Measurements from ENCODE around the gene FAM43A.

Gene FAM43A

DNA sequence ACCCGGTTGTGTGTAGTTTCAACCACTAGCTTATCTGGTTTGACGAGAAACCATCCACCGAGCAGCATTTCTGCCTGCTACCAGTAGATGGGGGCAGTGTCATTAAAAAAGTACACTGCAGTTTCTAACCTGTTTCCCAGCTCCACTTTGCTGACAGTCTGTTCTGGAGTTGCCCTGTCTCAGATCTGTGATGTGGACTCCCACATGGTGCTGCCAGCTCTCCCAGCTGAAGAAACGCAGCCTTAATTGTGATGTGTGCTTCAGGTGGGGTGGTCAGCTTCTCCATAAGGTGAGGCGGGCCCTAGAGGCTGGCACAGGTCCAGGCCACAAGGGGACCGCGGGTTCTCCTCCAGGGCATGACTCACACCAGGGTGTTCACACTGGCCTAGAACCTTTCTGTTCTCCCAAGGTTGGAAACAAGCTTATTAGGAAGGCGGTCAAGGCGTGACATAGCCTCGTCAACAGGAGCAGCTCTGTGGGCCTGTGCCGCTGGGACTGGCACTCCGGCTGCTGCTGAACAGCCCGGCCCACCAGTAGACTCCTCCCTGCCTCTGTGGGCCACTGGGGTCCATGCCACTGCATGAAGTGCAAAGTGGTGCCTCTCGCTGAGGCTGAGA, 2.9 kb upstream of the FAM43A start:
- Histone ChIP-seq H3K4me3 (ENCODE audit: low read length, poor library complexity, severe bottlenecking) (no peak overlapping the region), H3K27me3 (ENCODE audit: insufficient read depth, low read length, poor library complexity, severe bottlenecking) (no peaks in the 10 kb centered on the region), H3F3A (ENCODE audit: low read depth) (no peaks in the 10 kb centered on the region), H3K9me2 (replicated peaks; ENCODE audit: low read depth, low read length) (no peaks in the 10 kb centered on the region), H3K4me2 (ENCODE audit: low read depth, low read length, poor library complexity, severe bottlenecking) (peak overlapping the region; percentile 61), H4K20me1 (ENCODE audit: insufficient read depth, low read length, poor library complexity, severe bottlenecking) (no peaks in the 10 kb centered on the region), H3K9ac (ENCODE audit: low read depth, low read length, poor library complexity, severe bottlenecking) (peak overlapping the region; percentile 42), H3K4me1 (ENCODE audit: insufficient read depth, low read length, poor library complexity, severe bottlenecking) (peaks cover 16% of the 10 kb centered on the region), H2AFZ (ENCODE audit: low read length) (peak overlapping the region; percentile 83), H3K9me3 (ENCODE audit: insufficient read depth, low read depth, low read length) (no peaks in the 10 kb centered on the region), H3K36me3 (ENCODE audit: insufficient read depth, low read length) (no peaks in the 10 kb centered on the region), H3K79me2 (ENCODE audit: insufficient read depth, low read length) (no peaks in the 10 kb centered on the region)
- no peak for TF ChIP-seq EZH2phosphoT487 (IDR thresholded peaks at IDR 0.05; ENCODE audit: borderline replicate concordance)
- TF ChIP-seq, protein P1, sequence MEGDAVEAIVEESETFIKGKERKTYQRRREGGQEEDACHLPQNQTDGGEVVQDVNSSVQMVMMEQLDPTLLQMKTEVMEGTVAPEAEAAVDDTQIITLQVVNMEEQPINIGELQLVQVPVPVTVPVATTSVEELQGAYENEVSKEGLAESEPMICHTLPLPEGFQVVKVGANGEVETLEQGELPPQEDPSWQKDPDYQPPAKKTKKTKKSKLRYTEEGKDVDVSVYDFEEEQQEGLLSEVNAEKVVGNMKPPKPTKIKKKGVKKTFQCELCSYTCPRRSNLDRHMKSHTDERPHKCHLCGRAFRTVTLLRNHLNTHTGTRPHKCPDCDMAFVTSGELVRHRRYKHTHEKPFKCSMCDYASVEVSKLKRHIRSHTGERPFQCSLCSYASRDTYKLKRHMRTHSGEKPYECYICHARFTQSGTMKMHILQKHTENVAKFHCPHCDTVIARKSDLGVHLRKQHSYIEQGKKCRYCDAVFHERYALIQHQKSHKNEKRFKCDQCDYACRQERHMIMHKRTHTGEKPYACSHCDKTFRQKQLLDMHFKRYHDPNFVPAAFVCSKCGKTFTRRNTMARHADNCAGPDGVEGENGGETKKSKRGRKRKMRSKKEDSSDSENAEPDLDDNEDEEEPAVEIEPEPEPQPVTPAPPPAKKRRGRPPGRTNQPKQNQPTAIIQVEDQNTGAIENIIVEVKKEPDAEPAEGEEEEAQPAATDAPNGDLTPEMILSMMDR (conservative IDR thresholded peaks at IDR 0.05; ENCODE audit: low read length), result peak; percentile 98

DNA sequence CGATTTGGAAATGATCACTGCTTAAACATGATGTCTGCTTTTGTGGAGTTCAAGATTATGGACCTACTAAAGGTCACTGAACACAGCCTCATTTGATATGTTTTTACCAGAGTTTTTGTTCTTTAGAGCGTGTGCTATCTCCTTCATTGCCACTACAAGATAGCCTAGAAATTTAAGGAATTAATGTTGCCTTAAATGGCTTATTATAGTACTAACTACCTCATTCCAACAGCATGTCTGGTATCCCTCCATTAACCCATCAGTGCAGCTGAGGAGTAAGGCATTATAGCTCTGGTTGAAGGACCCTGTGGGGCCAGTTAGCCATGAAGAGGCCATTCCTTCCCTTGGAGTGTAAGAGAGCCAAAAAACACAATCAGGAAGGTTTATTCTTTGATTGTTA, 2.3 kb upstream of the FAM43A start:
- no peaks in the 10 kb centered on the region for H3K27me3 ChIP-seq (ENCODE audit: insufficient read depth, low read length, poor library complexity, severe bottlenecking)
- no peak for TF ChIP-seq EZH2phosphoT487 (IDR thresholded peaks at IDR 0.05; ENCODE audit: borderline replicate concordance)
- TF ChIP-seq, protein P1 (conservative IDR thresholded peaks at IDR 0.05; ENCODE audit: low read length), result no peak
- peak overlapping the region; percentile 38 for H3K4me2 ChIP-seq (ENCODE audit: low read depth, low read length, poor library complexity, severe bottlenecking)

DNA sequence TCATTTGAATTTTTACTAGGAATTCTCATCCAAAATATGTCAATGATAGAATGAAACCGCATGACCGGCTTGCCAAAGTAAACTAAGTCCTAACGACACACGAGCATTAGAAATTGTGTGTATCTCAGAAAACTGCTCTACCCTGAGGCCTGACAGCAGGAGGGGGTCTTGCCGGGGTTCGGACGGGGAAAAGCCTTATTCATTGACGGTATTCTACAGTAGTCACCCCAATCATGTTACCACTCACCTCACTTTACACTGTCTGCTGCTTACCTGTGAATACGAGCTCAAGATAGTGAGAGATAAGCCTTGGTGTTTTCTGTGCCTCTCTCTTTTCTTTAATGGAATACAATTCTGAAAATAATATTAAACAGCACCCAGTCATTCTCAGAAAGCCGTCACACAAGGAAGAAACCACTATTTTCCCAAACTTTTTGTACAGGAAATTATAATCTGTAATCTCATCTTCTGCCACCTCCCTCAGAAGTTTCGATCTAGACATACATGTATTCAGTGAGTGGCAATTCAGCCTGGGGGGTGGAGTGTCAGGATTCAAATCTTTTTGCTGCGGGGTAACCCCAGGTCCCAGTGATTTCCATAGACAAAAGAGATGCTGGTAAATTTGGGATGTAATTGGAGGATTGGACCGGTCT, 492 bp upstream of the FAM43A start:
- no peak overlapping the region for H3K4me3 ChIP-seq (ENCODE audit: low read length, poor library complexity, severe bottlenecking)
- H3F3A ChIP-seq (ENCODE audit: low read depth), result no peaks in the 10 kb centered on the region
- no peak overlapping the region for H3K4me2 ChIP-seq (ENCODE audit: low read depth, low read length, poor library complexity, severe bottlenecking)
- no peaks in the 10 kb centered on the region for H3K27me3 ChIP-seq (ENCODE audit: insufficient read depth, low read length, poor library complexity, severe bottlenecking)
- no peaks in the 10 kb centered on the region for H3K36me3 ChIP-seq (ENCODE audit: insufficient read depth, low read length)
- no peaks in the 10 kb centered on the region for H4K20me1 ChIP-seq (ENCODE audit: insufficient read depth, low read length, poor library complexity, severe bottlenecking)
- H3K9ac ChIP-seq (ENCODE audit: low read depth, low read length, poor library complexity, severe bottlenecking), result no peak overlapping the region
- H3K4me1 ChIP-seq (ENCODE audit: insufficient read depth, low read length, poor library complexity, severe bottlenecking), result peaks cover 36% of the 10 kb centered on the region
- no peaks in the 10 kb centered on the region for H3K9me2 ChIP-seq (replicated peaks; ENCODE audit: low read depth, low read length)
- TF ChIP-seq EZH2phosphoT487 (IDR thresholded peaks at IDR 0.05; ENCODE audit: borderline replicate concordance), result no peak
- TF ChIP-seq, protein P1 (conservative IDR thresholded peaks at IDR 0.05; ENCODE audit: low read length), result no peak
- no peaks in the 10 kb centered on the region for H3K79me2 ChIP-seq (ENCODE audit: insufficient read depth, low read length)
- no peak overlapping the region for H2AFZ ChIP-seq (ENCODE audit: low read length)
- H3K9me3 ChIP-seq (ENCODE audit: insufficient read depth, low read depth, low read length), result no peaks in the 10 kb centered on the region

More for the DNA sequence above, 2.3 kb upstream of the FAM43A start:
- Histone ChIP-seq H2AFZ (ENCODE audit: low read length) (peak overlapping the region; percentile 57), H3K4me1 (ENCODE audit: insufficient read depth, low read length, poor library complexity, severe bottlenecking) (peaks cover 21% of the 10 kb centered on the region), H3K9me3 (ENCODE audit: insufficient read depth, low read depth, low read length) (no peaks in the 10 kb centered on the region), H3K4me3 (ENCODE audit: low read length, poor library complexity, severe bottlenecking) (no peak overlapping the region), H3K9me2 (replicated peaks; ENCODE audit: low read depth, low read length) (no peaks in the 10 kb centered on the region), H3F3A (ENCODE audit: low read depth) (no peaks in the 10 kb centered on the region), H4K20me1 (ENCODE audit: insufficient read depth, low read length, poor library complexity, severe bottlenecking) (no peaks in the 10 kb centered on the region), H3K36me3 (ENCODE audit: insufficient read depth, low read length) (no peaks in the 10 kb centered on the region), H3K79me2 (ENCODE audit: insufficient read depth, low read length) (no peaks in the 10 kb centered on the region), H3K9ac (ENCODE audit: low read depth, low read length, poor library complexity, severe bottlenecking) (peak overlapping the region; percentile 42)

All from Loucy (cell line).